Adipose tissue (tissue), 3 donors: ENCODE data around the gene SLC26A5. TPM values are rescaled to one million over a fixed set of nuclear protein-coding genes. Genes with fewer than 3 reads are reported as not detected.
"Not testable (repeated sequence)": the region's sequence is repeated elsewhere in the genome, so short reads cannot be mapped to it uniquely, and the experiment has no call there.

Source experiments
- H3K27ac ChIP-seq: one replicate; pipeline ENCODE4 v1.5.1; 2013; ENCODE audit warnings: low read depth, low read length
- WGBS, 3 donors: extraction: QIAGEN DNeasy Blood & Tissue Kit; methylation state at CpG; one replicate each; pipeline ENCODE4 v1.1.7; 2013; 5-methylcytosine and 5-hydroxymethylcytosine counted together
- polyA plus RNA-seq, 3 donors: library from polyadenylated mRNA; stranded (reverse); fragments of 200-250 nt; gene quantifications; one replicate each; pipeline ENCODE4 v1.2.3, GENCODE V29; 2013
- donor health status: healthy with polysubstance abuse.
- donor health status: Bipolar disorder and iron deficiency.
- donor health status: healthy.

SLC26A5 gene
- polyA plus RNA-seq, 3 donors, result 0.04 to 0.06 TPM; not detected in 1

DNA sequence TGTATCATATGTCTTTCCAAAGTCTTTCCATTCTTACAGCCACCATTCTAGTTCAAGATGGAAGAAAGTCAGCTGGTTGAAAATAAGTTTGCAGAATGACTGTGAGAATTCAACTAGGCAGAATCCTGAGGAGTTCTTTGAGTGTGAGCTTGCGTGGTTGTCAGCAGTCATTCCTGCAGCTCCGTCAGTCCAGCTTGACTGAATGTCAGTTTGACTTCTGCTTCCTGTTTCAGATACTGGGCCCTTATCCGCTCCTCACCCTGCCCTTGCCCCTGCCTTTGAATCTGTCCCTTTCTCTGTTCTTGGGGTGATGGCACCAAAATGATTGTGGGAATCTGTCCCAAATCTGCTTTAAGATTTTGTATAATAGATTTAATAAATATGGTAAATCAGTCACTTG lies 27.8 kb downstream of the SLC26A5 start:
- no peak overlapping the region for H3K27ac ChIP-seq
- WGBS, 3 donors, result 59 to 90% (median 68%) methylated on average over 3 of the region's 3 CpGs

DNA sequence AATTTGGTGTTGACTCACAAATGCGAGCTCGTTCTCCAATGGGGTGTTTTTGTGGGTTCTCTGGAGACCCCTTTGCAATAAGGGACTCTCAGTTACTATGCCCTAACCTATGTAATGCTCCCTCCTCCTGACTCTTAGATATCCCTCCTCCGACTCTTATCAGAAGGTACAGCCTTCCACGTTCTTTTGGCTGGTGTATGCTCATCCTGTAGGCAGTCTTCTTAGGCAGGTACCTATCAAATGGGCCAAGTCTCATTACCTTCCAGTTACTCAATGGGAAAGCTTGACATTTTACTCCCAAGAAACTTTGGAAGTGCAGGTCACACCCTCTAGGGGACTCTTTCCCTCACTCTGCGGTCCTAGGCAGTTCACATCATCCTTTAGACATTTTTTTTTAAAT lies 32.6 kb downstream of the SLC26A5 start:
- 83 to 87% (median 86%) methylated on average over 5 of the region's 5 CpGs for WGBS, 3 donors
- H3K27ac ChIP-seq, result no peak overlapping the region

DNA sequence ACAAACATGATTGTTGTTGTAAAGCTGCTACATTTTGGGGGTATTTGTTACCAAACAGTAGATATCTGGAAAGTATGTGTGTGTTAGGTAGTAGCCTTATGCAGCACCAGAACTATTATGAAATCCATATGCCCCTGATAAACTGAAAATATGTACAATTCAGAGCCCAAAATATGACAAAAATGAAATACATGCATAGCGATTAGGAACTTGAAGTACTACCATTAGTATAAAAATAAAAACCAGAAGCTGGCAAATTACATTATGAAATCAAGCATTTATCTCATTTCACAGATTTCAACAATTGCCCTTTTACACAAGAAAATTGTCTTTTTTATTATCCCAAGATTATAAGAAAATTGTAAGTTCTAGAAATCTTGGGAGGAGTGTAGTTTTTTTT lies 33.9 kb downstream of the SLC26A5 start:
- 68 to 91% (median 77%) methylated on average over 1 of the region's 1 CpG for WGBS, 3 donors
- no peak overlapping the region for H3K27ac ChIP-seq

- H3K27ac ChIP-seq, result not testable (repeated sequence)
- WGBS, 3 donors, result 64 to 77% (median 74%) methylated on average over 7 of the region's 7 CpGs
These were observed 40.0 kb downstream of the SLC26A5 start for GRCh38 chr7:103405789-103406613.

GRCh38 chr7:103399687-103400086 lies 46.3 kb downstream of the SLC26A5 start:
- H3K27ac ChIP-seq, result not testable (repeated sequence)

GRCh38 chr7:103398483-103399127 lies 47.4 kb downstream of the SLC26A5 start:
- WGBS, 3 donors, result 39 to 50% (median 39%) methylated on average over 2 of the region's 2 CpGs
- H3K27ac ChIP-seq, result no peak overlapping the region

DNA sequence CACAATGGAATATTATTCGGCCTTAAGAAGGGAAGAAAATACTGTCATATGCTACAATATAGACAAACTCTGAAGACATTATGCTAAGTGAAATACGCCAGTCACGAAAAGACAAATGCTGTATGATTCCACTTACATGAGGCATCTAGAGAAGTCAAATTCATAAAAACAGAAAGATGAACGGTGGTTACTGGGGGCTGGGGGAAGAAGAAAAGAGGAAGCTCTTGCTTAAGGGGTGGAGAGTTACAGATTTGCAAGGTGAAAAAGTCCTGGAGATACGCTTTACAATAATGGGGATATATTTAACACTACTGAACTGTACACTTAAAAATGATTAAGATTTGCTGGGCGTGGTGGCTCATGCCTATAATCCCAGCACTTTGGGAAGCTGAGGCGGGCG lies 49.5 kb downstream of the SLC26A5 start:
- 55 to 69% (median 66%) methylated on average over 8 of the region's 8 CpGs for WGBS, 3 donors
- no peak overlapping the region for H3K27ac ChIP-seq

DNA sequence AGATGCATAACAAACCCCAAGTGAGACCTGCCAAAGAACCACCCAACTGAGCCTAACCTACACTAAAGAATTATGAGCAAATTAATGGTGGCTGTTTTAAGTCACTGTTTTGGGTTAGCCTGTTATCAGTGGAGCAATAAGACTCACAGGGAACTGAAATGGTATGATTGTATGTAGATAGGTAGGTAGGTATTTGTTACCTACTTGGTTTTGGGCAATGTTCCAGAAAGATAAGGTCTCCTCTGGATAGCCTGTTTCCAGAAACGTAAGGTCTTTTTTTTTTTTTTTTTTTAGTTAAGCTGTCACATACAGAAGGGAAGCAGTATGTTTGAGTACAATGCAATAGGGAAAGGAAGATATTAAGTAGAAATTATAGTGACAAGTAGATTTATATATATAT lies 50.9 kb downstream of the SLC26A5 start:
- WGBS, 3 donors, result 17 to 58% (median 57%) methylated on average over 1 of the region's 1 CpG
- no peak overlapping the region for H3K27ac ChIP-seq

DNA sequence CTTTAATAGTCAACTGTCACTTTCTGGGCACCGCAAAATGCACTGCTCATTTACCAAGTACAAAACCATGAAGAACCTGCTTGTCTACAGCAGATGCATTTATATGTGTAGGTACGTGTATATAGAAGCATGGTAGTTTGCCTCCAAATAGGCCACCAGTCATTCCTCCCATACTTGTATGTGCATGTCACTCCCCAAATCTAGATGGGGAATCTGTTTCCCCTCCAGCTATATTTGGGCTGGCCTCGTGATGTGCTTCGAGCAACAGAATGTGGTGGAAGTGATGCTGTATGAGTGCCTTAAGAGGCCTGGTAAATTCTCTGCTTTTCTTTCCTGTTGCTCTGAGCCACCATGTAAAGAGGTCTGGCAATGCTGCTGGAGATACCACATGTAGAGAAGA lies 51.4 kb downstream of the SLC26A5 start:
- WGBS, 3 donors, result 89 to 92% (median 91%) methylated on average over 4 of the region's 4 CpGs
- no peak overlapping the region for H3K27ac ChIP-seq

- 56 to 90% (median 90%) methylated on average over 2 of the region's 2 CpGs for WGBS, 3 donors
- no peak overlapping the region for H3K27ac ChIP-seq
These were observed 54.0 kb downstream of the SLC26A5 start for GRCh38 chr7:103391976-103392375.

- H3K27ac ChIP-seq, result no peak overlapping the region
- 92 to 93% (median 92%) methylated on average over 5 of the region's 5 CpGs for WGBS, 3 donors
These were observed 54.9 kb downstream of the SLC26A5 start for GRCh38 chr7:103391150-103391549.

DNA sequence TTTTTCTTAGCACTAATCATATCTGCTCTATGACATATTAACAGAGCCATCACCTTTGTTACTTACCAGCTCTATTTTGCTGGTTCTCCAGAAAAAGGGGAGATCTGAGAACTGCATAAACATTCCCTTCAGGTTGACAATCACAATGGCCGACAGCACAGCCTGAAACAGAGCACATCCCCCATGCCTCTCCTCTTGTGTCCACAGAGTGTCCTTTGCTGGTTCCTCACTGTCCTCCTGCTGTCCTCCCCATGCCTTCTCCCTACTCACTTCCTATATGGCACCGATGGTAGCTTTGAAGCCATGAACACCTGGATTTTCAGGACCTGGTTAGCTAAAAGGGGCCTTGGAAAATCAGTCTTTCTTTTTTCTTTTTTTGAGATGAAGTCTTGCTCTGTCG lies 56.7 kb downstream of the SLC26A5 start:
- 82 to 85% (median 85%) methylated on average over 3 of the region's 3 CpGs for WGBS, 3 donors
- no peak overlapping the region for H3K27ac ChIP-seq

- WGBS, 3 donors, result 75 to 82% (median 79%) methylated on average over 4 of the region's 4 CpGs
- no peak overlapping the region for H3K27ac ChIP-seq
These were observed 57.4 kb downstream of the SLC26A5 start for GRCh38 chr7:103388469-103389140.

DNA sequence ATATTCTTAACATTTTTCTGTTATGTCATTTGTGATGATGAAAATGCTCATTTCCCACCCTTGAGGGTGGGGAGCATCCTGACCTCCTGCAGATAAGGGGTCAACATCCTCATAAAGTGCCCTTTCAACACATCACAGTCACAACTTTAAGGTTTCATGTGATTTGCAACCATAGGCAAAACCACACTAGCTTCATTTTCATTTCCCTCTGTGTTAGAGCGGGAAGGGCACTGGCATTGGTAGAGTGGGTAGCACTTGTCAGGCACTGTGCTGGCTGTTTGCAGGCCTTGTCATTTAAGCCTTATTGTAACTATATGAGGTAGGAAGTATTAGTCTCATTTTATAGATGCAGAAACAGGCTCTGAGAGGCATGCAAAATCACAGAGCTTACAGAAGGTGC lies 58.8 kb downstream of the SLC26A5 start:
- H3K27ac ChIP-seq, result no peak overlapping the region
- 73 to 100% (median 79%) methylated on average over 1 of the region's 1 CpG for WGBS, 3 donors

- no peak overlapping the region for H3K27ac ChIP-seq
- WGBS, 3 donors, result 87 to 90% (median 89%) methylated on average over 4 to 5 of the region's 5 CpGs
These were observed 64.0 kb downstream of the SLC26A5 start for GRCh38 chr7:103382032-103382402.

DNA sequence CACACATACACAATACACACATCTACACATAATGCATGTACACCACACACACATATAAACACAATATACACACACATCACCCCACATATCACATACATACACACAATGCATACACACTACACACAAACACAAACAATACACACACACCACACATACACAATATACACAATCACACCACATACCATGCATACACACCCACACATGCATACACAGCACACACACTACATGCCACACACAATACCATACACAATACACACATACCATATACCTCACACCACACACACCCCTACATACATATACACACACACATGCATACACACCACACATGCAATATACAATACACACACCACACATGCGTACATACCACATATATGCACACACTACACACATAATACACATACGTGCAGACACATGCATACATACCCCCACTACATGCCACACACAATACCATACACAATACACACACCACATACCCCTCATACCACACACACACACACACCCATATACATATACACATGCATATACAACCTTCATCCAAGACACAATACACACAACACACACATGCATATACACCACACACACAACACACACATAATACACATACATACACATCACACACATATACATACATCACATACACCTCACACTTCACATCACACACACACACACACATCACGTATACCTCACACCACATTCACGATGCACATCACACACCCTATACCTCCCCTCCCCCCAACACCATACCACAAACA lies 64.6 kb downstream of the SLC26A5 start:
- WGBS, 3 donors, result 89 to 93% (median 89%) methylated on average over 4 of the region's 4 CpGs
- H3K27ac ChIP-seq, result no peak overlapping the region

GRCh38 chr7:103380395-103381191 lies 65.4 kb downstream of the SLC26A5 start:
- WGBS, 3 donors, result 69 to 76% (median 76%) methylated on average over 5 of the region's 5 CpGs
- no peak overlapping the region for H3K27ac ChIP-seq
